WTC11 (cell line): ENCODE data around the gene PTPRU. TPM values are rescaled to one million over a fixed set of nuclear protein-coding genes. Genes with fewer than 3 reads are reported as not detected.

Source experiments
- ATAC-seq: fragments of 200-7000 bp; cut with Tn5 transposase; 2 replicates; pipeline ENCODE4 v1.10.0; 2021; ENCODE audit warnings: mild to moderate bottlenecking, moderate library complexity
- CTCF ChIA-PET: fragments of 300-600 bp; sonication (Branson Sonifier 250); formaldehyde crosslinking; loops from one replicate; lab custom pipeline; 2021; ENCODE audit warnings: antibody characterized with exemption; lab: Charles Lee
- POLR2A ChIA-PET: fragments of 350-600 bp; sonication (Branson Sonifier 250); formaldehyde crosslinking; loops from one replicate; lab custom pipeline; 2021; ENCODE audit warnings: antibody characterized with exemption; lab: Charles Lee
- DNase-seq: peaks from one replicate; pipeline ENCODE4 v3.0.0; 2021; ENCODE audit warnings: low spot score
- H3K27ac Mint-ChIP-seq: 2 replicates; pipeline ENCODE4 v1.8.0; 2021; ENCODE audit warnings: mixed read lengths
- H3K27me3 Mint-ChIP-seq: 2 replicates; pipeline ENCODE4 v1.8.0; 2021; ENCODE audit warnings: low read depth, mild to moderate bottlenecking, moderate library complexity, mixed read lengths
- H3K36me3 Mint-ChIP-seq: 2 replicates; pipeline ENCODE4 v1.8.0; 2021; ENCODE audit warnings: mixed read lengths
- H3K4me1 Mint-ChIP-seq: 2 replicates; pipeline ENCODE4 v1.8.0; 2022; ENCODE audit warnings: mixed read lengths
- H3K4me3 Mint-ChIP-seq: 2 replicates; pipeline ENCODE4 v1.8.0; 2021; ENCODE audit warnings: mild to moderate bottlenecking, moderate library complexity, mixed read lengths
- H3K9me3 Mint-ChIP-seq: 2 replicates; pipeline ENCODE4 v1.8.0; 2021; ENCODE audit warnings: mixed read lengths
- HMGA2 ChIP-seq: fragments of 250-450 bp; sonication (Bioruptor Pico); IDR thresholded peaks from 2 replicates; pipeline ENCODE4 v1.4.0; 2021; ENCODE audit warnings: mild to moderate bottlenecking, moderate library complexity
- IRF2 ChIP-seq: sonication (generic); formaldehyde crosslinking; IDR thresholded peaks from 2 replicates; pipeline ENCODE4 v1.8.0; 2022; ENCODE audit warnings: low read depth, missing genetic modification reagents, borderline replicate concordance
- JAZF1 ChIP-seq: fragments of 250-450 bp; sonication (Bioruptor Pico); IDR thresholded peaks from 2 replicates; pipeline ENCODE4 v1.9.0; 2021; ENCODE audit warnings: moderate library complexity, mild to moderate bottlenecking, inconsistent platforms
- MXD4 ChIP-seq: fragments of 250-450 bp; sonication (Bioruptor Pico); IDR thresholded peaks from 2 replicates; pipeline ENCODE4 v1.8.0; 2021; ENCODE audit warnings: mild to moderate bottlenecking, moderate library complexity, borderline replicate concordance
- SMAD3 ChIP-seq: sonication (generic); formaldehyde crosslinking; IDR thresholded peaks from 2 replicates; pipeline ENCODE4 v1.8.0; 2022; ENCODE audit warnings: missing genetic modification reagents, mild to moderate bottlenecking, borderline replicate concordance
- SP1 ChIP-seq: sonication (generic); formaldehyde crosslinking; conservative IDR thresholded peaks from 2 replicates; pipeline ENCODE4 v1.8.1; 2022; ENCODE audit warnings: missing genetic modification reagents
- TEAD4 ChIP-seq: sonication (generic); formaldehyde crosslinking; IDR thresholded peaks from 2 replicates; pipeline ENCODE4 v1.8.0; 2022; ENCODE audit warnings: mild to moderate bottlenecking, missing genetic modification reagents
- TP53 ChIP-seq: sonication (generic); formaldehyde crosslinking; IDR thresholded peaks from 2 replicates; pipeline ENCODE4 v1.8.1; 2023; ENCODE audit warnings: mild to moderate bottlenecking, missing genetic modification reagents
- total RNA-seq: library from RNA; stranded (reverse); gene quantifications from 3 replicates; pipeline ENCODE4 v1.2.3, GENCODE V29; 2021
- TF ChIP-seq, protein P1 (sequence below): sonication (generic); formaldehyde crosslinking; IDR thresholded peaks from 2 replicates; pipeline ENCODE4 v1.8.0; 2023; ENCODE audit warnings: missing genetic modification reagents, mild to moderate bottlenecking, borderline replicate concordance
- TF ChIP-seq, protein P2 (sequence below): sonication (generic); formaldehyde crosslinking; IDR thresholded peaks from 2 replicates; pipeline ENCODE4 v1.8.1; 2022; ENCODE audit warnings: mild to moderate bottlenecking, missing genetic modification reagents, moderate library complexity, borderline replicate concordance
- TF ChIP-seq, protein P3 (sequence below): sonication (generic); formaldehyde crosslinking; IDR thresholded peaks from 2 replicates; pipeline ENCODE4 v1.8.1; 2022; ENCODE audit warnings: low read depth, mild to moderate bottlenecking, moderate library complexity, missing genetic modification reagents, borderline replicate concordance
- TF ChIP-seq, protein P4 (sequence below): sonication (generic); formaldehyde crosslinking; IDR thresholded peaks from 2 replicates; pipeline ENCODE4 v1.8.1; 2023; ENCODE audit warnings: mild to moderate bottlenecking, moderate library complexity, missing genetic modification reagents
- TF ChIP-seq, protein P5 (sequence below): sonication (generic); formaldehyde crosslinking; IDR thresholded peaks from 2 replicates; pipeline ENCODE4 v1.8.0; 2023; ENCODE audit warnings: mild to moderate bottlenecking, missing genetic modification reagents
- TF ChIP-seq, protein P6 (sequence below): sonication (generic); formaldehyde crosslinking; IDR thresholded peaks from 2 replicates; pipeline ENCODE4 v1.8.0; 2023; ENCODE audit warnings: missing genetic modification reagents
- TF ChIP-seq, protein P7 (sequence below): fragments of 250-450 bp; sonication (Bioruptor Pico); IDR thresholded peaks from 2 replicates; pipeline ENCODE4 v1.8.0; 2021; ENCODE audit warnings: mild to moderate bottlenecking

PTPRU gene
- total RNA-seq, 1 experiment from 2014 or later: 75.4 TPM

DNA sequence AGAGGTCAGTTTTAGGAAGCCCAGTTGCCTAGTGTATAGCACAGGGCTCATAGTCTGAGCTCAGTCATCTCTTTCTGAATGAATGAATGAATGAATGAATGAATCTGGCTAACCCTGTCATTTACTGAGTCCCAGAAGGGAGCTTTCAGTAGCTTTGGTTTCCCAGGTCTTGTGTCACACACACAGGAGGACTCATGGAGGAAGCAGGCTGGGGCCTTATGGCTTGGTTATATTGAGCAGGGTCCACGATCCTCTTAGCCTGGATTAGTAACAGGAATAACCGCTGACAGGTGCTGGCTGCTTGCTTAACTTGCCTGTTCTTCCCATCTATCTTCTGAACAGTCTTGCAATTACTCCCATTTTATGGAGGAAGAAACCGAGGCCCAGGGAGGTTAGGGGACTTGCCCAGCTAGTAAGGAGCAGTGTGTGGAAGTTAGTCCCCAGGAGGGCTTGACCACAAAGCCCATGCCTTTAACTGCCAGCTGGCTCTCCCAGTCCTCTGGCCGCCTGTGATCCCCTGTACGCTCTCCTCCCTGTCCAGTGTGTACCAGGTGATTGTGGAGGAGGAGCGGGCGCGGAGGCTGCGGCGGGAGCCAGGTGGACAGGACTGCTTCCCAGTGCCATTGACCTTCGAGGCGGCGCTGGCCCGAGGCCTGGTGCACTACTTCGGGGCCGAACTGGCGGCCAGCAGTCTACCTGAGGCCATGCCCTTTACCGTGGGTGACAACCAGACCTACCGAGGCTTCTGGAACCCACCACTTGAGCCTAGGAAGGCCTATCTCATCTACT, 46.0 kb downstream of the PTPRU start (continued):
- TF ChIP-seq, protein P1, sequence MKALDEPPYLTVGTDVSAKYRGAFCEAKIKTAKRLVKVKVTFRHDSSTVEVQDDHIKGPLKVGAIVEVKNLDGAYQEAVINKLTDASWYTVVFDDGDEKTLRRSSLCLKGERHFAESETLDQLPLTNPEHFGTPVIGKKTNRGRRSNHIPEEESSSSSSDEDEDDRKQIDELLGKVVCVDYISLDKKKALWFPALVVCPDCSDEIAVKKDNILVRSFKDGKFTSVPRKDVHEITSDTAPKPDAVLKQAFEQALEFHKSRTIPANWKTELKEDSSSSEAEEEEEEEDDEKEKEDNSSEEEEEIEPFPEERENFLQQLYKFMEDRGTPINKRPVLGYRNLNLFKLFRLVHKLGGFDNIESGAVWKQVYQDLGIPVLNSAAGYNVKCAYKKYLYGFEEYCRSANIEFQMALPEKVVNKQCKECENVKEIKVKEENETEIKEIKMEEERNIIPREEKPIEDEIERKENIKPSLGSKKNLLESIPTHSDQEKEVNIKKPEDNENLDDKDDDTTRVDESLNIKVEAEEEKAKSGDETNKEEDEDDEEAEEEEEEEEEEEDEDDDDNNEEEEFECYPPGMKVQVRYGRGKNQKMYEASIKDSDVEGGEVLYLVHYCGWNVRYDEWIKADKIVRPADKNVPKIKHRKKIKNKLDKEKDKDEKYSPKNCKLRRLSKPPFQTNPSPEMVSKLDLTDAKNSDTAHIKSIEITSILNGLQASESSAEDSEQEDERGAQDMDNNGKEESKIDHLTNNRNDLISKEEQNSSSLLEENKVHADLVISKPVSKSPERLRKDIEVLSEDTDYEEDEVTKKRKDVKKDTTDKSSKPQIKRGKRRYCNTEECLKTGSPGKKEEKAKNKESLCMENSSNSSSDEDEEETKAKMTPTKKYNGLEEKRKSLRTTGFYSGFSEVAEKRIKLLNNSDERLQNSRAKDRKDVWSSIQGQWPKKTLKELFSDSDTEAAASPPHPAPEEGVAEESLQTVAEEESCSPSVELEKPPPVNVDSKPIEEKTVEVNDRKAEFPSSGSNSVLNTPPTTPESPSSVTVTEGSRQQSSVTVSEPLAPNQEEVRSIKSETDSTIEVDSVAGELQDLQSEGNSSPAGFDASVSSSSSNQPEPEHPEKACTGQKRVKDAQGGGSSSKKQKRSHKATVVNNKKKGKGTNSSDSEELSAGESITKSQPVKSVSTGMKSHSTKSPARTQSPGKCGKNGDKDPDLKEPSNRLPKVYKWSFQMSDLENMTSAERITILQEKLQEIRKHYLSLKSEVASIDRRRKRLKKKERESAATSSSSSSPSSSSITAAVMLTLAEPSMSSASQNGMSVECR (CRISPR knock-in tag): no peak
- TF ChIP-seq HMGA2 (CRISPR knock-in tag): no peak
- TF ChIP-seq, protein P2, sequence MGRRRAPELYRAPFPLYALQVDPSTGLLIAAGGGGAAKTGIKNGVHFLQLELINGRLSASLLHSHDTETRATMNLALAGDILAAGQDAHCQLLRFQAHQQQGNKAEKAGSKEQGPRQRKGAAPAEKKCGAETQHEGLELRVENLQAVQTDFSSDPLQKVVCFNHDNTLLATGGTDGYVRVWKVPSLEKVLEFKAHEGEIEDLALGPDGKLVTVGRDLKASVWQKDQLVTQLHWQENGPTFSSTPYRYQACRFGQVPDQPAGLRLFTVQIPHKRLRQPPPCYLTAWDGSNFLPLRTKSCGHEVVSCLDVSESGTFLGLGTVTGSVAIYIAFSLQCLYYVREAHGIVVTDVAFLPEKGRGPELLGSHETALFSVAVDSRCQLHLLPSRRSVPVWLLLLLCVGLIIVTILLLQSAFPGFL (CRISPR knock-in tag): no peak
- TF ChIP-seq, protein P3, sequence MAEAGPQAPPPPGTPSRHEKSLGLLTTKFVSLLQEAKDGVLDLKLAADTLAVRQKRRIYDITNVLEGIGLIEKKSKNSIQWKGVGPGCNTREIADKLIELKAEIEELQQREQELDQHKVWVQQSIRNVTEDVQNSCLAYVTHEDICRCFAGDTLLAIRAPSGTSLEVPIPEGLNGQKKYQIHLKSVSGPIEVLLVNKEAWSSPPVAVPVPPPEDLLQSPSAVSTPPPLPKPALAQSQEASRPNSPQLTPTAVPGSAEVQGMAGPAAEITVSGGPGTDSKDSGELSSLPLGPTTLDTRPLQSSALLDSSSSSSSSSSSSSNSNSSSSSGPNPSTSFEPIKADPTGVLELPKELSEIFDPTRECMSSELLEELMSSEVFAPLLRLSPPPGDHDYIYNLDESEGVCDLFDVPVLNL (CRISPR knock-in tag): no peak
- TF ChIP-seq, protein P4, sequence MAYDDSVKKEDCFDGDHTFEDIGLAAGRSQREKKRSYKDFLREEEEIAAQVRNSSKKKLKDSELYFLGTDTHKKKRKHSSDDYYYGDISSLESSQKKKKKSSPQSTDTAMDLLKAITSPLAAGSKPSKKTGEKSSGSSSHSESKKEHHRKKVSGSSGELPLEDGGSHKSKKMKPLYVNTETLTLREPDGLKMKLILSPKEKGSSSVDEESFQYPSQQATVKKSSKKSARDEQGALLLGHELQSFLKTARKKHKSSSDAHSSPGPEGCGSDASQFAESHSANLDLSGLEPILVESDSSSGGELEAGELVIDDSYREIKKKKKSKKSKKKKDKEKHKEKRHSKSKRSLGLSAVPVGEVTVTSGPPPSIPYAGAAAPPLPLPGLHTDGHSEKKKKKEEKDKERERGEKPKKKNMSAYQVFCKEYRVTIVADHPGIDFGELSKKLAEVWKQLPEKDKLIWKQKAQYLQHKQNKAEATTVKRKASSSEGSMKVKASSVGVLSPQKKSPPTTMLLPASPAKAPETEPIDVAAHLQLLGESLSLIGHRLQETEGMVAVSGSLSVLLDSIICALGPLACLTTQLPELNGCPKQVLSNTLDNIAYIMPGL (CRISPR knock-in tag): no peak
- no peak for TF ChIP-seq TP53 (CRISPR knock-in tag)
- no peak for TF ChIP-seq JAZF1 (CRISPR knock-in tag)
- TF ChIP-seq, all 79 proteins: peak for 0

DNA sequence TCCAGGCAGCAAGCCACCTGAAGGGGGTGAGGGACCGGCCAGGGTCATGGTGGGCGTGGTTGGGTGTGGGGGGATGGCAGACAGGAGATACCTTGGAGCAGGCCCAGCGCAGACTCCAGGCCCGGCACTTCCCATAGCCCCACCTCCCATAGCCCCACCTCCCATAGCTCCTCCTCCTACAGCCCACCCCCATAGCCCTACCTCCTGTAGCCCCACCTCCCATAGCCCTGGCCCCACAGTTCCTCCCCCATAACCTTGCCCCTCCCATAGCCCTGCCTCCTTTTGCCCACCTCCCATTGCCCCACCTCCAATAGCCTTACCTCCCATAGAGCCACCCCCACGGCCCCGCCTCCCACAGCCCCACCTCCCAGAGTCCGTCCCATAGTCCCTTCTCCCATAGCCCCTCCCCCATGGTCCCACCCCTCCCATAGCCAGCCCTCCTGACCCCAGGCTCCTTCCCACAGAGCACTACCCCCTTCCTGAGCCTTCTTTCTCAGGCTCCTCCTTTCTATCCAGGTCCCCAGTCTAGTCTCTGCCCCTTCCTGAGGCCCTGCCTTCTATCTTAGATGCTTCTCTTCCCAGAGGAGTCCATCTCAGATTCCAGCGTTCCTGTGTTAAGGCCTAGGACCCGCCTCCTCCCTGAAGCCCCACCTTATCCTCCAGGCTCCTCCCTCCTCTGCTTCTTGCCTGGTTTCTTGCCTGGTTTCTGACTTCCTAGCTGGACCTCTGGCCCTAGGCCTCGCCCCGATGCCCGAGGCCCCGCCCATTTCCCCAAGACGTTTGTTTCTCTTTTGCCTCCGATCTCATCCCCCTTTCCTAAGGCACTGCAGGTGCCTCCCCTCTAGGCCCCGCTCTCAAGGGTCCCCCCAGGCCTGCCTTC, 46.8 kb downstream of the PTPRU start:
- ChIA-PET POLR2A (interaction anchor here (1.1 to 1.6 kb wide), 4 partner anchors 12 to 42 kb away, joined by 4 to 5 read pairs (median 5); no protein-coding TSS in a partner anchor), CTCF (interaction anchor here (0.5 to 2.0 kb wide), 12 partner anchors 24 to 113 kb away, joined by 3 to 10 read pairs (median 6); partner anchors contain the start of gene PTPRU)
- ATAC-seq: peak; percentile 92
- no peaks in the 10 kb centered on the region for H3K36me3 Mint-ChIP-seq
- no peaks in the 10 kb centered on the region for H3K9me3 Mint-ChIP-seq
- peaks cover 24% of the 10 kb centered on the region for H3K4me1 Mint-ChIP-seq
- H3K4me3 Mint-ChIP-seq: peak overlapping the region; percentile 80
- H3K27ac Mint-ChIP-seq: peak overlapping the region; percentile 99
- H3K27me3 Mint-ChIP-seq: no peaks in the 10 kb centered on the region
- TF ChIP-seq TEAD4 (CRISPR knock-in tag): no peak
- TF ChIP-seq, protein P3 (CRISPR knock-in tag): no peak
- no peak for TF ChIP-seq IRF2
- TF ChIP-seq, protein P5, sequence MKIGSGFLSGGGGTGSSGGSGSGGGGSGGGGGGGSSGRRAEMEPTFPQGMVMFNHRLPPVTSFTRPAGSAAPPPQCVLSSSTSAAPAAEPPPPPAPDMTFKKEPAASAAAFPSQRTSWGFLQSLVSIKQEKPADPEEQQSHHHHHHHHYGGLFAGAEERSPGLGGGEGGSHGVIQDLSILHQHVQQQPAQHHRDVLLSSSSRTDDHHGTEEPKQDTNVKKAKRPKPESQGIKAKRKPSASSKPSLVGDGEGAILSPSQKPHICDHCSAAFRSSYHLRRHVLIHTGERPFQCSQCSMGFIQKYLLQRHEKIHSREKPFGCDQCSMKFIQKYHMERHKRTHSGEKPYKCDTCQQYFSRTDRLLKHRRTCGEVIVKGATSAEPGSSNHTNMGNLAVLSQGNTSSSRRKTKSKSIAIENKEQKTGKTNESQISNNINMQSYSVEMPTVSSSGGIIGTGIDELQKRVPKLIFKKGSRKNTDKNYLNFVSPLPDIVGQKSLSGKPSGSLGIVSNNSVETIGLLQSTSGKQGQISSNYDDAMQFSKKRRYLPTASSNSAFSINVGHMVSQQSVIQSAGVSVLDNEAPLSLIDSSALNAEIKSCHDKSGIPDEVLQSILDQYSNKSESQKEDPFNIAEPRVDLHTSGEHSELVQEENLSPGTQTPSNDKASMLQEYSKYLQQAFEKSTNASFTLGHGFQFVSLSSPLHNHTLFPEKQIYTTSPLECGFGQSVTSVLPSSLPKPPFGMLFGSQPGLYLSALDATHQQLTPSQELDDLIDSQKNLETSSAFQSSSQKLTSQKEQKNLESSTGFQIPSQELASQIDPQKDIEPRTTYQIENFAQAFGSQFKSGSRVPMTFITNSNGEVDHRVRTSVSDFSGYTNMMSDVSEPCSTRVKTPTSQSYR (CRISPR knock-in tag): 0 out of 2 replicates have a peak, but pooled peaks have one; percentile 29
- no peak for TF ChIP-seq MXD4 (CRISPR knock-in tag)
- TF ChIP-seq, protein P6, sequence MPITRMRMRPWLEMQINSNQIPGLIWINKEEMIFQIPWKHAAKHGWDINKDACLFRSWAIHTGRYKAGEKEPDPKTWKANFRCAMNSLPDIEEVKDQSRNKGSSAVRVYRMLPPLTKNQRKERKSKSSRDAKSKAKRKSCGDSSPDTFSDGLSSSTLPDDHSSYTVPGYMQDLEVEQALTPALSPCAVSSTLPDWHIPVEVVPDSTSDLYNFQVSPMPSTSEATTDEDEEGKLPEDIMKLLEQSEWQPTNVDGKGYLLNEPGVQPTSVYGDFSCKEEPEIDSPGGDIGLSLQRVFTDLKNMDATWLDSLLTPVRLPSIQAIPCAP (CRISPR knock-in tag): no peak
- no peak for TF ChIP-seq HMGA2 (CRISPR knock-in tag)
- TF ChIP-seq SMAD3 (CRISPR knock-in tag): no peak
- TF ChIP-seq, protein P7, sequence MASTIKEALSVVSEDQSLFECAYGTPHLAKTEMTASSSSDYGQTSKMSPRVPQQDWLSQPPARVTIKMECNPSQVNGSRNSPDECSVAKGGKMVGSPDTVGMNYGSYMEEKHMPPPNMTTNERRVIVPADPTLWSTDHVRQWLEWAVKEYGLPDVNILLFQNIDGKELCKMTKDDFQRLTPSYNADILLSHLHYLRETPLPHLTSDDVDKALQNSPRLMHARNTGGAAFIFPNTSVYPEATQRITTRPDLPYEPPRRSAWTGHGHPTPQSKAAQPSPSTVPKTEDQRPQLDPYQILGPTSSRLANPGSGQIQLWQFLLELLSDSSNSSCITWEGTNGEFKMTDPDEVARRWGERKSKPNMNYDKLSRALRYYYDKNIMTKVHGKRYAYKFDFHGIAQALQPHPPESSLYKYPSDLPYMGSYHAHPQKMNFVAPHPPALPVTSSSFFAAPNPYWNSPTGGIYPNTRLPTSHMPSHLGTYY: no peak
- peak; percentile 70 for TF ChIP-seq SP1
- DNase-seq: peak; percentile 98
